ENCODE measurements around the gene TMEM184B.

The TMEM184B gene

GRCh38 chr22:38272373-38273134, at the start of gene TMEM184B:
Gene TMEM184B (minus strand): TSS chr22:38273010. CDS start chr22:38247961, 25,049 bp downstream.
- TF ChIP-seq CTCF (IDR thresholded peaks at IDR 0.05; ENCODE audit: low read depth, low read length): no peak
- DNase-seq (ENCODE audit: extremely low read depth, low read depth): no peak

- no peak for DNase-seq (ENCODE audit: extremely low read depth, low read depth)
Observed at GRCh38 chr22:38320605-38321402, 48.0 kb upstream of the TMEM184B start.

GRCh38 chr22:38318792-38319773, 46.3 kb upstream of the TMEM184B start:
- DNase-seq (ENCODE audit: extremely low read depth, low read depth): no peak
- no peak for TF ChIP-seq CTCF (IDR thresholded peaks at IDR 0.05; ENCODE audit: low read depth, low read length)

More at GRCh38 chr22:38320605-38321402, 48.0 kb upstream of the TMEM184B start:
- TF ChIP-seq CTCF (IDR thresholded peaks at IDR 0.05; ENCODE audit: low read depth, low read length): no peak

GRCh38 chr22:38317995-38318715, 45.3 kb upstream of the TMEM184B start:
- TF ChIP-seq CTCF (IDR thresholded peaks at IDR 0.05; ENCODE audit: low read depth, low read length): no peak
- no peak for DNase-seq (ENCODE audit: extremely low read depth, low read depth)

GRCh38 chr22:38317122-38317994, 44.5 kb upstream of the TMEM184B start, which contains the start of gene CSNK1E:
Gene CSNK1E (minus strand): TSS chr22:38317433. CDS start chr22:38314157, 3,276 bp downstream.
- TF ChIP-seq CTCF (IDR thresholded peaks at IDR 0.05; ENCODE audit: low read depth, low read length): no peak
- DNase-seq (ENCODE audit: extremely low read depth, low read depth): no peak
